GM18868 (cell line): ENCODE results near the gene IFI27.
"Not testable (repeated sequence)": the region's sequence is repeated elsewhere in the genome, so short reads cannot be mapped to it uniquely, and the experiment has no call there.

Experiments used
- ATAC-seq: cut with Tn5 transposase; IDR thresholded peaks from one replicate; pipeline ENCODE4 v1.9.1; 2021; ENCODE audit warnings: mild to moderate bottlenecking, moderate library complexity; ENCODE audit not compliant: unreplicated experiment

IFI27 gene

GRCh38 chr14:94110552-94111181 lies at the start of gene IFI27:
TSS of gene IFI27 (plus strand) at chr14:94110736.
- ATAC-seq, result no peak

- no peak for ATAC-seq
These were observed 48.1 kb upstream of the IFI27 start for GRCh38 chr14:94062344-94062940.

- no peak for ATAC-seq
These were observed 44.4 kb upstream of the IFI27 start for GRCh38 chr14:94066089-94066676.

- ATAC-seq, result not testable (repeated sequence)
These were observed 38.5 kb upstream of the IFI27 start for GRCh38 chr14:94072076-94072475.

GRCh38 chr14:94074534-94074933 lies 36.0 kb upstream of the IFI27 start:
- no peak for ATAC-seq

GRCh38 chr14:94075008-94075407 lies 35.5 kb upstream of the IFI27 start:
- ATAC-seq, result no peak

GRCh38 chr14:94077111-94077821 lies 33.3 kb upstream of the IFI27 start:
- no peak for ATAC-seq

- no peak for ATAC-seq
These were observed 32.7 kb upstream of the IFI27 start for GRCh38 chr14:94077823-94078222.

GRCh38 chr14:94079891-94080620 lies 30.5 kb upstream of the IFI27 start:
- ATAC-seq, result no peak

GRCh38 chr14:94080621-94081385 lies 29.7 kb upstream of the IFI27 start, which contains the start of the genes DDX24 and IFI27L1:
TSS of gene DDX24 (minus strand) at chr14:94081202. CDS start at chr14:94079742, 1,460 bp downstream.
TSS of gene IFI27L1 (plus strand) at chr14:94081310. CDS start at chr14:94096938, 15,628 bp downstream.
- peak; percentile 97 for ATAC-seq

GRCh38 chr14:94081386-94081820 lies 29.1 kb upstream of the IFI27 start:
- peak; percentile 28 for ATAC-seq

GRCh38 chr14:94087891-94088290 lies 22.6 kb upstream of the IFI27 start:
- ATAC-seq, result no peak

GRCh38 chr14:94088516-94088915 lies 22.0 kb upstream of the IFI27 start:
- no peak for ATAC-seq

- no peak for ATAC-seq
These were observed 21.1 kb upstream of the IFI27 start for GRCh38 chr14:94089479-94089878.

- no peak for ATAC-seq
These were observed 17.1 kb upstream of the IFI27 start for GRCh38 chr14:94093418-94093817.

- ATAC-seq, result no peak
These were observed 13.4 kb upstream of the IFI27 start for GRCh38 chr14:94097091-94097490.

- no peak for ATAC-seq
These were observed 12.1 kb upstream of the IFI27 start for GRCh38 chr14:94098326-94098992.

GRCh38 chr14:94099006-94099405 lies 11.5 kb upstream of the IFI27 start:
- no peak for ATAC-seq

GRCh38 chr14:94100847-94101246 lies 9.7 kb upstream of the IFI27 start:
- no peak for ATAC-seq

- no peak for ATAC-seq
These were observed 8.8 kb upstream of the IFI27 start for GRCh38 chr14:94101748-94102147.
